NCI-H748 treated with DMSO at 0.1 percent for 48 hours (cell line): ENCODE measurements around the gene SHH.
"Not testable (repeated sequence)": the region's sequence is repeated elsewhere in the genome, so short reads cannot be mapped to it uniquely, and the experiment has no call there.

Experiments used
- DNase-seq: peaks from one replicate; lab custom pipeline; 2025; lab: John Stamatoyannopoulos, UW

The SHH gene

DNA sequence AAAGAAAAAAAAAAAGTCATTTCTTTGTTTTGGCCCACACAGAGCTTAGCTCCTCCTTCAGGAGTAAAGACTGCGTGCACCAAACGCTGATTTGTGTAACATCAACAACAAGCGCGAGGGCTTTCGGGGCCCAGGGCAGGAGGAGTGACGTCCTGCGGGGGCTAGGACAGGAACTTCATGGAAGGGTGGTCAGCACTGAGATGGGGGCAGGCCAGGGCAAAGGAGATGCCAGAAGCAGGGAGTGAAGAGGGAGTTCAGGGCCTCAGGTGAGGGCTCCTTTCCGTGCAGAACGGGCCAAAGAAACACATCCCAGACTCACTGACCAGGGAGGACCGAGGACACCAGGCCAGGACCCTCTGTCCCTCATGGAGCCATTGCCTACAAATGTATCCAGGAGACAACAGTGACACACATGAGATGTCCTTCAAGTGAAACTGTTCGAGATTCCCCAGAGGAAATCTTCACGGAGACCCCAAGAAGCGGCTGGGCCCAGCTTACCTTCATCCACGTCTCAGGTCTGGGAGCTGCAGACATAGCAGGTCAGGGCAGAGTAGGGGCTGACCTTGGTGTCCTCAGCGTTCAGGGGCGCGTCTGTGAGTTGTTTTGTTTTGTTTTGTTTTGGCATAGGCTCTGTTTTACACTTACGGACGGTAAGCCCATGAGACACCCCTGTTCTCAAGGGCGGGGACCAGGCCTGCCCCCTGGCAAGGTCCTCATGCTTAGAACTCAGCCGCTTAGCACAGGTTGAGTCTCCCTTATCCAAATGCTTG is 30.4 kb upstream of the SHH start:
- DNase-seq: no peak

- DNase-seq: no peak
Measured at GRCh38 chr7:155840909-155841308, 28.6 kb upstream of the SHH start.

DNA sequence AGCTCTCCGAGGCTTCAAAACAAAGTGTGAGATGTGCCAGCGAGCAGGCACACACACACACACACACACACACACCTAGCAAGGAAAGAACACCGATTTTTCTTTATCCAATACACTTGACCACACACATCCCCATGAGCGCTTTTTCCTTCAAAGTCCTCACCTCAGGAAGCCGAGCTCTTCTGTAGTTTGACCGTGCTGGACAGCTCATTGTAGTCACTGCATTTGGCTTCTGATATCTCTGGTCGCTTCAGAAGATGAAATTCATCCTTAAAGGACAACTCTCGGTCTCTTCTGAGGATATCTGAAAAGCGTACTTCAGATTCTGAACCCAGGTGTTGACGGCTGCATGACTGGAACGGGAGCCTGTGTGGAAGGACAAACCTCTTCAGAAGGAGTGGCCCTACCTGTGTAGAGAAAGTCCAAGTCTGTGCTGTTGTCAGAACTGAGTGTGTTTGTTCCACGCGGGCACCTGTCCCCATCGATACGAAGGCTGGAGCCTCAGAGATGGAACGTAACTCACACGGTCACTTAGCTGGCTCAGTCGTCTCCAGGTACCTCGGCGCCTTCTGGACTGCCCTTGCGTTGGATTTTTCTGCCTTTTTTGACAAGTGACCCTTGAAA is 28.1 kb upstream of the SHH start:
- no peak for DNase-seq

GRCh38 chr7:155839461-155839860 is 27.2 kb upstream of the SHH start:
- no peak for DNase-seq

DNA sequence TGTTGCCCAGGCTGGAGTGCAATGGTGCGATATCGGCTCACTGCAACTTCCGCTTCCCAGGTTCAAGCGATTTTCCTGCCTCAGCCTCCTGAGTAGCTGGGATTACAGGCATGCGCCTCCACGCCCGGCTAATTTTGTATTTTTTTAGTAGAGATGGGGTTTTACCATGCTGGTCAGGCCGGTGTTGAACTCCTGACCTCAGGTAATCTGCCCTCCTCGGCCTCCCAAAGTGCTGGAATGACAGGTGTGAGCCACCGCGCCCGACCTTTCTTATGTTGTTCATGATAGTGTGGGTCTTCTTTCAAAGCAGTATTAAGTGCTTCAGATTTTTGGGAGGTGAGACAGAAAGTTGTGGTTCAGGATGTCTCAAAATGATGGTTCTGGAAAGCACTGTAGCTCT is 26.0 kb upstream of the SHH start:
- DNase-seq: not testable (repeated sequence)

- DNase-seq: no peak
Measured at GRCh38 chr7:155837126-155837479, 24.8 kb upstream of the SHH start.

DNA sequence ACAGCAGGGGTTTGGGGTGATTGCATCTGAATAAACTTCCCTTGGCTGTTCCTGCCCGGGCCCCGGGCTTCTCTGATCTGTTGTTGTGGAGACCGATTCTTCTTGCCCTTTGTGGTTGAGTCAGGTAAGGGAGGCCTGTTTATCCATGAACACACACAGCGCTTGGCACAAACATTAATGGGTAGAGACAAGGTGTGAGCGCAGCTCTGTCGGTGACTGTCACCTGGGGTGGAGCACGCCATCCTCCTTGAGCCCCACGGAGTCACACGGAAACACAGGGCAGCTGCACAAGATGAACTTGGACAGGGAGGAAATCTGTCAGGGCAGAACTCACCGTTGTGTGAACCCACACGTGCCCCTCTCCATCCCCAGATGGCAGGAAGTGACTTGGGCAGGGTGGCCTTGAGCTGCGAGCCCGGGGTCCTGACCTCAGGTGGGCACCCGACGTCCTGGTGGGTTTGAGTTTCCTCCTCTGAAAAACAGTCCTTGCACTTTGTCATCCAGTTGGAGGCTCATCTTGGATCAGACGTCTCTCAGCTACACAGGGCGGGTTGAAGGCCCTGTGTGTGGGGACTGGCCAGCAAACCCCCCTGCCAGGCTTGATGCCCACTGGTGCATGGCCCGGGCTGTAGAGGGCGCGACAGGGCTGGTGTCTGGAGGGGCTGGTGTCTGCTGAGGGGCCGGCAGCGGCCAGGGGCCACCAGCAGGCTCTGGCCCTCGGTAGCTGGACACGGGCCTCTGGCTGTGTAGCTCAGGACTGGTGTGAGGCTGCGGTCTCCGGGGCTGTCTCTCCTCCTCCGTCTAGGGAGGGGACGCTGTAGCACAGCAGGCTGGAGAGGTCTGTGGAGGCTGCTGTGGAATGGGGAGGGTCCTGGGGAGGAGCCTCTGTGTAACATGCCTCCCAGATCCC is 24.2 kb upstream of the SHH start:
- DNase-seq: no peak

GRCh38 chr7:155835446-155836215 is 23.4 kb upstream of the SHH start:
- DNase-seq: no peak

GRCh38 chr7:155834486-155835048 is 22.3 kb upstream of the SHH start:
- no peak for DNase-seq

DNA sequence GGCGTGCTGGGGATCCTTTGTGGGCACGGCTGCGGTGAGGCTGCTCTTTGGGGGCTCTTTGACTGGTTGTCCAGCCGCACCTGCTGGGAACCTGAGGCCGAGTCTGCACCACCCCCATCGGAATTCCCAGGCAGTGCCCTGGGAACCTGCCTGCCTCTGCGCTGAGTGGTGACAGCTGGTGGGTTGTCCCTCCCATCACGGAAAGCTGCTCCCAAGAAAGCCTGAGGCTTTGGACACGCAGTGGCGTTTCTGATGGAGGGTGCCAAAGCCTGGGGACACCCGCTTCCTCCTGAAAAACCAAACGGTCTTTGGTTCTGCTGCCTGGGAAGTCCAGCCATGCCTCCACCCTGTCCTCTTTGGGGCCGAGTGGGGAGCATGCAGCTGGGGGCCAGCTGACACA is 21.4 kb upstream of the SHH start:
- no peak for DNase-seq

DNA sequence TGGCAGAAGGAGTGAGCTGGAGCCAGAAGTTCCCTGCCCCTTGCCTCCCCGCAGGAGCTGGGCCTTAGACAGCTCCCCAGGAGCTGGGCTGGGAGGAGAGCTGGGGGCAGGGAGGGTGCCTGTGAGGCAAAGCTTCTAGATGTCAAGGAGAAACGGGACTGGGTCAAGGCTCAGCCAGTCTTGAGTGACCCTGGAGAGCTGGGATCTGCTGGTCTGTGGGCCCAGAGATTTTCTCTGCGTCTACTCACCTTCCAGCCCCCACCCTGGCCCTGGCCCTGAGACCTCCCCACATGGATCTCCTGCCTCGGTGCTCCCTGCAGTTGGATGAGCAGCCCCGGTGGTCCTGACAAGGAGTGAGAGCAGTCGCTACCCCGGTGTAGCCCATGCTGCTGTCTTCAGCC is 20.3 kb upstream of the SHH start:
- no peak for DNase-seq

DNA sequence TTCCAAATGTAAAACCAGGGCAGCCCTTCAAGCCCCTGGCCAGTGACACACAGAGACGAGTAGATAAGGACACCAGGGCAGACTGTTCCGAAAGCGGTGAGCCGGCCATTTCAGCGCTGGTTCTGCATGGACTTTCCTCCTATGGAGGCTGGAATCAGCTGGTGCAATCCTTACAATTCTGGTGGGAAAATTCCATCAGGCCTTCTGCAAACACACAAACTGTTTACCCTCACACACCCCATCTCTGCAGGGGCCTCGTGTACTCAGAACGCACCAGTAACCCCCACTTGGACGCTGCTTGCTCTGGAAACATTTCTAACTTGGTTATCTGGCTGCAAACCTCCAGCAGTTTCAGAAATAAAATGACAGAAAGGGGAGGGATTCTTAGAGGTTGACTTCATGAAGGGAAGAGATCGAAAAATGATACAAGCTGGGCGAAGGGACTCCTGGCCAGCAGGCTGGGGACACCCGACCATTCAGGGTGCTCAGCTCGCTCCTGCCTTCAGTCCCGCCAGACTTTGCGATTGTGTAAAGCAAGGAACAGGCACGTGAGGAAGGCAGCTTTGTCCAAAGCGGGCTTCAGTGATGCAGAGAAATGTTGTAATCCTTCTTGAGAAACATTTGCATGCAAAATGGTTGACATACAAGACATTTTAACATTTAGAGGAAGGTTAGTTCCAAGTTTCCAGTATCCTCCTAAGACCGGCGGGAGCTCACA is 19.7 kb upstream of the SHH start:
- DNase-seq: no peak

GRCh38 chr7:155830961-155831806 is 18.9 kb upstream of the SHH start:
- DNase-seq: no peak

GRCh38 chr7:155829796-155830470 is 17.7 kb upstream of the SHH start:
- DNase-seq: no peak

DNA sequence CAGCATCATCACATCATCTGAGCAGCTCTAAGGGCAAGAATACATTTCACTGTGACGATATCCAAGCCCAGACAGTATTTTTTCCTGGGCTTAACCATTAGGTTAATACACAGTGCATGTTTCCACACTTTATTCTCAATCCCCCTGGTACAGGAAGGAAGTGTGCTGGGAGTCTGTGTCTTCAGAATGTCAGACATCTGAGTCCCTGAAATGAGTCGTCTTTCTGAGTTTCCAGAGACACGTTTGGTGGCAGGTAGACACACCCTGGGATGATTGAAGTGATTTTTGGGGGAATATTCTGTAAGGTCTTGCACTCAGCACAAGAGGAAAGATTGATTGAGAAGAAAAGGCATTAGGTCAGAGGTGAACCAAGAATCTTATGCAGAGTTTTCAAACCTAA is 13.1 kb upstream of the SHH start:
- no peak for DNase-seq

DNA sequence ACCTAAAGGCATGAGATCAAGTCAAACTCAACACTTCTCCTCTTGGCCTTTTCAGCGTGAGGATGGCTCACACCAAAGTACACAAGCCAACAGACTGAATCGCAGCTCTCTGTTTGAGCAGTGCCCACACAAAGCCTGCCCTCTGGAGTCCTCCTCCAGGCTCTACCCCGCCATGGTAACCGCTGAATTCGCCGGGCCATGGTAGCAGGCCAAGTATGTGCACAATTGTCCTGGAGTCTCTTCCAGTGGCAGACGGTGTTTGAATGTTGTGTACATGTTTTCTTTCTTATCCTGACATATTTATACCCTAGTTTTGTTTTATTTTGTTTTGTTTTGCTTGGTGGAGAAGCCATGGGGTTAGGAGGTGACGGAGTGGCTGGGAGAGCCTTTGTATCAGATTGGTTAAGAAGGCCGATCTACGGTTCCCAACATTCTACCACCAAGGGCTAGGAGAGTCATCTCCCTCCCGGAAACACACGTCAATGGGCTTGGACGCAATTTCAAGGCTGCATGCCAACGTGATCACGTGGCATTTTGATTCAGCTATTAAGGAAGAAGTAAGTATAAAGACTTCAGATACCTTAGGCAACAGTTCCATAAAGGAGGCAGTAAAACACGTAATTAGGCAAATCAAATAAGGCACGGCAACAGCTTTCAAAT is 12.1 kb upstream of the SHH start:
- DNase-seq: no peak

DNA sequence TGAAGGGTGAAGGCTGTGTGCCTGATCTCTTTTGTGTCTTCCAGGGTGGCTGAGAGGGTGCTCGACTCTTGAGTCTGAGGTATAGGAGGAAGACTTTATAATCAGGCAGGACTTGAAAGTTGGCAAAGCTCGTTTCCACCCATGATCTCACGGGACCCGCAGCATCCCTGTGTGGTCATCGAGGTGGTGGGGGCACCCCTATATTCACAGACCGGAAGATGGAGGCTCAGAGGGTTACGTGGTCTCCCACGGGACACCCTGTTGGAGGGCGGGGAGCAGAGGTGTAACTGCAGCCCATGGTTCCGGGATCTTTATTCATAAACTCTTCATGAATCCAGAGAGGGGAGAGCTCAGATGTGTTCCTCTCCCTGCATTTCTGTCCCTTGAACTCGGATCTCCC is 9.6 kb upstream of the SHH start:
- no peak for DNase-seq

GRCh38 chr7:155820788-155821187 is 8.5 kb upstream of the SHH start:
- DNase-seq: no peak

DNA sequence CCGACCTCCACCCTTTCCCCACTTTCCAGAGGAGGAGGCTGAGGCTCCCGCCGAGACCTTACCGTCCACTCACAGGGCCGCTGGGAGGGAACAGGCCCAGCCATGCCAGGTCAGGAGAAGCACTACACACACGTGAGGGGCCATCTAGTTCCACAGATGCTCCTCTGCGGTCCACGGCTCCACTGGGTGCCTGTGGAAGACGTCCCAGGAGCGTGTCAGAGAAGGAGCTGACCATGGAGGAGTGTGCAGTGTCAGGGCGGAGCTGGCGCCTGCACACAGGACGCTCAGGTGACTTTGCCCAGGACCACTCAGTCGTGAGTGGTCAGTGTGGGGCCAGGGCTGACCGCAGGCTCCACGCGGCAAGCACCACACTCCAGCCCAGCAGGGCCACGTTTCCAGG is 8.0 kb upstream of the SHH start:
- DNase-seq: no peak
